ENCODE data around the gene DYNLT2. TPM values are rescaled to one million over a fixed set of nuclear protein-coding genes. Genes with fewer than 3 reads are reported as not detected.
A peak's percentile ranks its signal among the peaks of the same experiment; 100 is the strongest.

The DYNLT2 gene, protein sequence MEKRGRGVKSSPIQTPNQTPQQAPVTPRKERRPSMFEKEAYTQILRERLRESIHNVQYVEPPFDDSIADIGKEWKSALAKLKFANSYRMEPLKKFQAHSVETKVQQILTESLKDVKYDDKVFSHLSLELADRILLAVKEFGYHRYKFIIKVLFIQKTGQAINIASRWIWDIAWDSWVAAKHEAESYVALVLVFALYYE
- 7.2 TPM for polyA plus RNA-seq
- long read RNA-seq, donor 1, transcript TCTE3-202 (1 exons, 2,078 nt), result major isoform, 9 of 9 reads
- long read RNA-seq, donor 1, partial matches to known transcripts, result 0 of 9 reads
- long read RNA-seq, donor 1, other reads (novel, unspliced or antisense), result 0 of 9 reads
- long read RNA-seq, donor 2, transcript TCTE3-202 (1 exons, 2,078 nt), result major isoform, 14 of 14 reads
- long read RNA-seq, donor 2, partial matches to known transcripts, result 0 of 14 reads
- long read RNA-seq, donor 2, other reads (novel, unspliced or antisense), result 0 of 14 reads
- long read RNA-seq, donor 3, transcript TCTE3-202 (1 exons, 2,078 nt), result major isoform, 16 of 47 reads
- long read RNA-seq, donor 3, partial matches to known transcripts, result 31 of 47 reads
- long read RNA-seq, donor 3, other reads (novel, unspliced or antisense), result 0 of 47 reads
- long read RNA-seq, donor 4, partial matches to known transcripts, result 0 of 3 reads
- long read RNA-seq, donor 4, other reads (novel, unspliced or antisense), result 0 of 3 reads
- long read RNA-seq, donor 5, partial matches to known transcripts, result 6 of 10 reads
- long read RNA-seq, donor 5, other reads (novel, unspliced or antisense), result 0 of 10 reads
- long read RNA-seq, donor 6, transcript TCTE3-202 (1 exons, 2,078 nt), result major isoform, 11 of 11 reads
- long read RNA-seq, donor 6, partial matches to known transcripts, result 0 of 11 reads
- long read RNA-seq, donor 6, other reads (novel, unspliced or antisense), result 0 of 11 reads
- long read RNA-seq, donor 7, partial matches to known transcripts, result 0 of 3 reads
- long read RNA-seq, donor 7, other reads (novel, unspliced or antisense), result 0 of 3 reads
- long read RNA-seq, donor 8, transcript TCTE3-202 (1 exons, 2,078 nt), result major isoform, 17 of 17 reads
- long read RNA-seq, donor 8, partial matches to known transcripts, result 0 of 17 reads
- long read RNA-seq, donor 8, other reads (novel, unspliced or antisense), result 0 of 17 reads
- long read RNA-seq, donor 9, transcript TCTE3-202 (1 exons, 2,078 nt), result major isoform, 12 of 12 reads
- long read RNA-seq, donor 9, partial matches to known transcripts, result 0 of 12 reads
- long read RNA-seq, donor 9, other reads (novel, unspliced or antisense), result 0 of 12 reads
- long read RNA-seq, donor 10, transcript TCTE3-202 (1 exons, 2,078 nt), result major isoform, 13 of 13 reads
- long read RNA-seq, donor 10, partial matches to known transcripts, result 0 of 13 reads
- long read RNA-seq, donor 10, other reads (novel, unspliced or antisense), result 0 of 13 reads
- long read RNA-seq, donor 11, transcript TCTE3-202 (1 exons, 2,078 nt), result major isoform, 8 of 8 reads
- long read RNA-seq, donor 11, partial matches to known transcripts, result 0 of 8 reads
- long read RNA-seq, donor 11, other reads (novel, unspliced or antisense), result 0 of 8 reads

DNA sequence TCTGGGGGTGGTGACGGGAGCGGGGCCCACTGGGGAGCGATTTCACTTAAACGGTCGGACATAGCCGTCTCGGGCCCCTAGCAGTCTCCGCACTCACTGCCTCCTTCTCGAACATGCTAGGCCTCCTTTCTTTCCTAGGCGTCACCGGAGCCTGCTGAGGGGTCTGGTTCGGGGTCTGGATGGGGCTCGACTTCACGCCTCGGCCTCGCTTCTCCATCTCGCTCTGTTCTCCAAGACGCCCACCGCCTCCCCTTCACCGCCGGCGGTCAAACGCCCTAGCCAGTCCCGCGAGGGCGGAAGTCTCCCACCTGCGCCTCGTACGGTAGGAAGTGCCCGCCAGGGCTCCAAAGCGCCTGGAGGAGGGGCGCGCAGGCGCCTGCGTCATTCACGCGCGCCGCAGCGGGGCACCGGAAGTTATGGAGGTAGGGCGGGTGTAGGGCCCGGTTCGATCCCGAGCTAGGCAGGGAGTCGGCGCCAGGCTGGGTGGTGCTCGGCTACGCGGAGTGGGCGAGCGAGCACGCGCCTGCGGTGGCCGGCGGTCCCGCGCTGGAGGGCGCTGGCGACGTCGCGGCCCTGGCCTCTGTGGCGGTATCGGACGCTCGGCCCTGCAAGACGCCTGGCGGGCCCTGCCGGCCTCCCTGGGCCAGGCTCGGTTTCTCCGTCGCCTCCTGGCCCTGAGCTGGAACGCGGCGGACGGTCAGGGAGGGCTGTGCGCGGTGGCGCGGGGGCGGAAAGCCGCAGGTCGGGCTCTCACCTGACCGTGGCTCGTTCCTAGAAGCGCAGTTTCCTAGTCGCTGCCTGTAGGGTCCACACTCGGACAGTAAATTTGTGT, at the start of gene DYNLT2, which contains the start of gene ERMARD:
Gene DYNLT2, minus strand, starts transcription at position 331 of the 832 bp plus-strand sequence. Its CDS starts 114 bp downstream, at position 217.
Gene ERMARD, plus strand, starts transcription at position 381 of the 832 bp plus-strand sequence. Its CDS starts 36 bp downstream, at position 417.
- WGBS (ENCODE audit: insufficient coverage, low lambda C conversion rate), result no CpG with 5 or more reads among the region's 90 CpGs
- peak; percentile 96 to 98 for DNase-seq
- Histone ChIP-seq H3K4me1 (ENCODE audit: control insufficient read depth, insufficient read depth, low read length) (peaks cover 4% of the 10 kb centered on the region), H3K36me3 (ENCODE audit: control insufficient read depth, insufficient read depth, low read length) (peaks cover 3% of the 10 kb centered on the region), H3K9me3 (ENCODE audit: control insufficient read depth, low read depth, low read length) (no peaks in the 10 kb centered on the region), H3K27ac (ENCODE audit: low read length) (peak within 1 kb of the TSS; percentile 98), H3K27me3 (ENCODE audit: control insufficient read depth, insufficient read depth, low read length) (no peaks in the 10 kb centered on the region), H3K4me3 (ENCODE audit: low read length) (peak within 1 kb of the TSS; percentile 85)

DNA sequence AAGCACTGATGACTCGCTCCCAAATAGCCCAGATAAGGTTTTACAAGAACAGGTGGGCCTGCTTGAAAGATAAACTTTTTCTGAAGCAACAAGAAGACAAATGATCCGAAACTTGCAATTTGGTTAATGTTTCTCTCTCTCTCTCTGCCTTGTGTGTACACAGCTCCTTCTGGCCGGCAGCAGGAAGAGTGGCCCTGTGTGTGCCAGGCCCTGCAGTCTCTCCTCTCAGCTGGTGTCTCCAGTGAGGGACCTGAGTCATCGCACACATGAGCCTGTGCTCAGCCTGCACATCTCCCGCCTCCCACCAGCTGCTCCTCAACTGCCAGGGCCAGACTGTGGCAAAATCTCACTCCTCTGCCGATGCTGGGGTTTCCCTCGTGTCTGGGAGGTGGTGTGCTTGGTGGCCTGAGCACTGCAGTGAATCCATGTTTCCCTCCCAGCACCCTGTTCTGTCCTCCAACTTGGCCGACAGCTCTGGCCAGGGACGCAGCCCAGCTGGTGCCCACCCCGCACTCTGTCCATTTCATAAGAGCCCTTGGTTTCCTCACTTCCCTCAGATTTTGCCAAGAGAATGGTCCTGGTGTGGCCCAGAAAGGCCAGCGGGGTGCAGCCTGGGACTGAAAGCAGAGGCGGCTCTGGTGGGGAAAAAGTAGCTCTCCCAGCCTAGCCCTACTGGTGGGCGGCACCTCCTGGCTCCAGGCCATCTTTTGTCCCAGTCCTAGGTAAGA, 49.5 kb upstream of the DYNLT2 start:
- Histone ChIP-seq H3K27me3 (ENCODE audit: control insufficient read depth, insufficient read depth, low read length) (no peaks in the 10 kb centered on the region), H3K4me3 (ENCODE audit: low read length) (no peak overlapping the region), H3K9me3 (ENCODE audit: control insufficient read depth, low read depth, low read length) (no peaks in the 10 kb centered on the region), H3K27ac (ENCODE audit: low read length) (peak overlapping the region; percentile 72), H3K36me3 (ENCODE audit: control insufficient read depth, insufficient read depth, low read length) (no peaks in the 10 kb centered on the region), H3K4me1 (ENCODE audit: control insufficient read depth, insufficient read depth, low read length) (peaks cover 35% of the 10 kb centered on the region)
- WGBS (ENCODE audit: insufficient coverage, low lambda C conversion rate), result 40% methylated on average over 1 of the region's 13 CpGs
- DNase-seq, result peak; percentile 47 to 74

DNA sequence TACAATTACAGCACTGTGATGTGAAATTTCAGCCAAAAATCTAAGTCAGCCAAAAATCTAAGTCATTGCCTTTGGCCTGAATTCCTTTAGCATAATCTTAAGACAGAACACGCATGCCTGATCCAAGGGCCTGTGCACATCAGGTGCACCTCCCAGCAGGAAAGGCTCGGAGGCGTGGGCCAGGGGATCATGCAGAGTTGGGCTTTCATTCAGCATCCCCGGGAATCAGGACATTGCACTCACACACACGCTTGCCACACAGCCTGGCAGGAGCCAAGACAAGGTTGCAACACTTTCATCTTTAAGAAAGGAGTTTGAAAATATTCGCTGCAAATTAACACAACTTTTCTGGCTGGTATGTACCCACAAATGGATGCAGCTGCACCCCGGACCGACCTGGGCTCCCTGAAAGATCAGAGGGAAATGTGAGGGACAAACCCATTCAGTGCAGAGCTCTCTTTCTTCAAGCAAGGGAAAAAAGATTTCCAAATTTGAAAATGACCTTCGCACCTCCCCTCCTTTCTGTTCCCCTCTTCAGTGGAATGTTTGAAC, 48.8 kb upstream of the DYNLT2 start:
- peak overlapping the region; percentile 72 for H3K27ac ChIP-seq (ENCODE audit: low read length)
- H3K27me3 ChIP-seq (ENCODE audit: control insufficient read depth, insufficient read depth, low read length), result no peaks in the 10 kb centered on the region
- DNase-seq, result peak in 1 of 2 donors; percentile 33
- no CpG with 5 or more reads among the region's 9 CpGs for WGBS (ENCODE audit: insufficient coverage, low lambda C conversion rate)
- H3K4me1 ChIP-seq (ENCODE audit: control insufficient read depth, insufficient read depth, low read length), result peaks cover 37% of the 10 kb centered on the region
- no peaks in the 10 kb centered on the region for H3K36me3 ChIP-seq (ENCODE audit: control insufficient read depth, insufficient read depth, low read length)
- H3K9me3 ChIP-seq (ENCODE audit: control insufficient read depth, low read depth, low read length), result no peaks in the 10 kb centered on the region
- H3K4me3 ChIP-seq (ENCODE audit: low read length), result no peak overlapping the region

DNA sequence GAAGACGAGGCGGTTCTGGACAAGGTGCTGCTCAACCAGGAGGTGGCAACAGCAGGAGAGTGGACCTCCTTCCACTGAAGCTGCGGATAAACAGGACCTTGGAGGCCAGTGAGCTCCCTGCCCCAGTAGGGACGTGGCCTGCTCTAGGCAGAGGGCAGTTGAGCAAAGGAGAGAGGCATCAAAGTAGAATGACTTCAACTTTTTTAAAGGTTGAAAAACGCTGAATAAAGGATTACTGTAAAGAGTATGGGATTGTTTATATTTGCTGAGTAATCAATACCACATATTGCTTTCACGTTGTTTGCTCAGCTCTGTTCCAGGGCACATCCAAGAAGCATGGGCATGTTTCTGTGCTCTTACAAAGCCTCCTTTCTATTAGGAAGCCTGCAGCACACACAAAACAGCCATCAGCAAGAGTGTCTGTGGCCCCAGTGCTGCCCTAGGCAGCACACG, 48.1 kb upstream of the DYNLT2 start:
- H3K9me3 ChIP-seq (ENCODE audit: control insufficient read depth, low read depth, low read length), result no peaks in the 10 kb centered on the region
- DNase-seq, result peak in 1 of 2 donors; percentile 28

DNA sequence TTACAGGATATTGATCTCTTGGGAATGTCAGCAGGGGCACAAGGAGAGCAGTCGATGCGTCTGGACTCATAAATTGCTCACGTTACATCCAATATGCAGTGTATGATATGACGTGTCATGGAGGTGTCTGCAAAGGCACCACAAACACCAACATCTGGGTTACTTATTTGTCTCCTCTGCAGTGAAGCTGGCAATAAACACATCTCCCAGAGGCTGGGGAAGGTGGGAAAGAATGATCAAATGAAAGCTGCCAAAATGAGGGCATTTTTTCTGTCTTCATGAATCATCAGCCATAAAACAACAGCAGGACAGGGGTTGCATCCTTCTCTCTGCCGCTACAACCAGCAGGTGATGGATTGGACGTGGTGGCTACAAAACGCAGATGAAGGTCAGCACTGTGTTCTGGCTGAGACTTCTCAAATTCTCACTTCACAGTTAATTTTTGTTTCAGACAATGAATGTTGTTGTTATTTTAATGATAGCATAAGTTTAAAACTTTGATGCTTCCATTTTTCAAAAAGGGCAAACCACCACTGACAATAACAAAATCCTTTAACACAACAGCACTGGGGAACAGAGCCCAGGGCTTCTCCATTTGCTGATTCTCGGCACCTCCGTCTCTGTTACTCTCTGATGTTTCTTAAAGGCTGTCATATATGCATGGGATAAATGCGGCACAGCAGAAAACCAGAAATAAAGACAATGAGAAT, 47.5 kb upstream of the DYNLT2 start:
- H3K27me3 ChIP-seq (ENCODE audit: control insufficient read depth, insufficient read depth, low read length), result no peaks in the 10 kb centered on the region
- H3K4me3 ChIP-seq (ENCODE audit: low read length), result no peak overlapping the region
- H3K4me1 ChIP-seq (ENCODE audit: control insufficient read depth, insufficient read depth, low read length), result peaks cover 49% of the 10 kb centered on the region
- DNase-seq, result no peak
- no CpG with 5 or more reads among the region's 10 CpGs for WGBS (ENCODE audit: insufficient coverage, low lambda C conversion rate)
- no peaks in the 10 kb centered on the region for H3K36me3 ChIP-seq (ENCODE audit: control insufficient read depth, insufficient read depth, low read length)
- no peak overlapping the region for H3K27ac ChIP-seq (ENCODE audit: low read length)
- H3K9me3 ChIP-seq (ENCODE audit: control insufficient read depth, low read depth, low read length), result no peaks in the 10 kb centered on the region

More for the DNA sequence above, 48.1 kb upstream of the DYNLT2 start:
- no peaks in the 10 kb centered on the region for H3K27me3 ChIP-seq (ENCODE audit: control insufficient read depth, insufficient read depth, low read length)
- no peak overlapping the region for H3K4me3 ChIP-seq (ENCODE audit: low read length)
- peaks cover 44% of the 10 kb centered on the region for H3K4me1 ChIP-seq (ENCODE audit: control insufficient read depth, insufficient read depth, low read length)
- 32% methylated on average over 3 of the region's 7 CpGs for WGBS (ENCODE audit: insufficient coverage, low lambda C conversion rate)
- no peaks in the 10 kb centered on the region for H3K36me3 ChIP-seq (ENCODE audit: control insufficient read depth, insufficient read depth, low read length)
- no peak overlapping the region for H3K27ac ChIP-seq (ENCODE audit: low read length)

DNA sequence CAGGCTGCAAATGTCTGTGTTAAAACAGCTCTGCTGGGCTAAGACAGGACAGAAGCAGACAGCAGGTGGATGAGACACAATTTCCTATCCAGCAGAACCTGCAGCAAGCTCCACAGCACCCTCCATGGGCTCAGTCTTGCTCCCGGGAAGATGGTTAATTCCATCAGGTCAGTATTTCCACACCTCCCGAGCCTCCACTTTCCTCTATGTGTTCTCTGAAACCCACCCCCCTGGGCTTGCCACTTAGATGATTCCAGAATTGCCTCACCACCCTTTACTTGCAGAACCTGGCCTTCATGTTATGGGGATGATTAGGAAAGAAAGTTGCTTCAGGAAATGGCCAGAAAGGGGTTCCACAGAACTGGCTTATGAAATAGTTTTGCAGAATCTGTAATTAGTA, 43.8 kb upstream of the DYNLT2 start:
- H3K36me3 ChIP-seq (ENCODE audit: control insufficient read depth, insufficient read depth, low read length), result no peaks in the 10 kb centered on the region
- H3K4me3 ChIP-seq (ENCODE audit: low read length), result no peak overlapping the region
- no peaks in the 10 kb centered on the region for H3K9me3 ChIP-seq (ENCODE audit: control insufficient read depth, low read depth, low read length)
- H3K27ac ChIP-seq (ENCODE audit: low read length), result no peak overlapping the region
- H3K4me1 ChIP-seq (ENCODE audit: control insufficient read depth, insufficient read depth, low read length), result peaks cover 40% of the 10 kb centered on the region
- no peak for DNase-seq
- no peaks in the 10 kb centered on the region for H3K27me3 ChIP-seq (ENCODE audit: control insufficient read depth, insufficient read depth, low read length)
- WGBS (ENCODE audit: insufficient coverage, low lambda C conversion rate), result no CpG with 5 or more reads among the region's 2 CpGs

DNA sequence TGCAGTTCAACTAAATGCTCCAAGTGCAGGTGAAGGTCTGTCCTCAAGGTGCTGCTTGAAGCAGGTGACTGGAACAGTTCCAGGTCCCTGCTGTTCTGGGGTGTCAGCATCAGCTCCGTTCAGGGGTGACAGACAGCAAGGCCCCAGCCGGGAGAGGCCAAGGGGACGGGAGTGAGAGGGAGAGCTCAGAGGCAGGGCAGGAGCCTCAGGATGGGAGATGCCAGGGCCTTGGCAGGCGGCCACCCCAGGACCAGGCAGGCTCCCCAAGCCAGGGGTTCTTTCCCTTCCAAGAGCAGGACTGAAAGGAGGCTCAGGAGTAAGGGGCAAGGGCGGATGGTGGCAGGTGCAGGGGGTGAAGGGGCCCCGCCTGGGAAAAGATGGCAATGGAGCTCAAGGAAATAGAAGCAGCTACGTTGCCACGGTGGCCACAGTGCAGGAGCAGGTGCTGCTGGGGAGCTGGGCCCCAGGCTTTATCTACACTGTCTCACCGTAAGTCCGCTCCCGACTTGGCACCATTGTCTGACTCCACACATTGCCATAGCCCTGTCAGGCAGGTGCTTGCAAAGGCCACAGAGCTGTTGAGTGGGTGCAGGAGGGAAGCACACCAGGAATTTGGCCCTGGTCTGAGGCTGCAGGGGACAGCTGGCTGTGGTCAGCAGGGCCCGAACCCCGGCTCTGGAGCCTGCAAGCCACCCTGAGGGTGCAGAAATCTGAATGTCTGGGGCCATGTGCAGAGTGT, 43.1 kb upstream of the DYNLT2 start:
- H3K4me3 ChIP-seq (ENCODE audit: low read length), result no peak overlapping the region
- peaks cover 37% of the 10 kb centered on the region for H3K4me1 ChIP-seq (ENCODE audit: control insufficient read depth, insufficient read depth, low read length)
- H3K36me3 ChIP-seq (ENCODE audit: control insufficient read depth, insufficient read depth, low read length), result no peaks in the 10 kb centered on the region
- no peaks in the 10 kb centered on the region for H3K27me3 ChIP-seq (ENCODE audit: control insufficient read depth, insufficient read depth, low read length)
- DNase-seq, result peak; percentile 40 to 73
- WGBS (ENCODE audit: insufficient coverage, low lambda C conversion rate), result no CpG with 5 or more reads among the region's 13 CpGs
- H3K27ac ChIP-seq (ENCODE audit: low read length), result peak overlapping the region; percentile 2
- H3K9me3 ChIP-seq (ENCODE audit: control insufficient read depth, low read depth, low read length), result no peaks in the 10 kb centered on the region

Data from large intestine (tissue), 12 donors.